HepG2 (cell line): ENCODE results near the gene SRR. TPM values are rescaled to one million over a fixed set of nuclear protein-coding genes. Genes with fewer than 3 reads are reported as not detected.
A peak's percentile ranks its signal among the peaks of the same experiment; 100 is the strongest.

Experiments used
- ARNTL ChIP-seq: sonication (generic); formaldehyde crosslinking; IDR thresholded peaks from 2 replicates; pipeline ENCODE4 v1.4.0; 2020; ENCODE audit warnings: mild to moderate bottlenecking, missing genetic modification reagents
- CREB1 ChIP-seq, 2 experiments: fragments of 450-650 bp in 1 of 2; IDR thresholded peaks; 2 replicates each; pipeline ENCODE4 v1.6.1; 2016 to 2017; ENCODE audit warnings: control low read depth in 1 of 2, mild to moderate bottlenecking in 1 of 2, missing compliant biosample characterization in 1 of 2, missing genetic modification characterization in 1 of 2
- FOSL2 ChIP-seq: sonication (generic); formaldehyde crosslinking; IDR thresholded peaks from 2 replicates; pipeline ENCODE4 v1.4.0; 2020; ENCODE audit warnings: missing genetic modification reagents
- KAT8 ChIP-seq: IDR thresholded peaks from 2 replicates; pipeline ENCODE4 v1.6.1; 2016; ENCODE audit warnings: missing genetic modification reagents, missing compliant biosample characterization
- KDM2A ChIP-seq: sonication (generic); formaldehyde crosslinking; IDR thresholded peaks from 2 replicates; pipeline ENCODE4 v1.4.0; 2020; ENCODE audit warnings: low read depth, missing genetic modification reagents, borderline replicate concordance
- MAFF ChIP-seq: IDR thresholded peaks from 2 replicates; pipeline ENCODE4 v1.6.1; 2011; ENCODE audit warnings: low read depth, low read length, improper control_type of control experiment
- NFRKB ChIP-seq: fragments of 450-650 bp; IDR thresholded peaks from 2 replicates; pipeline ENCODE4 v1.6.1; 2017
- POLR2AphosphoS2 ChIP-seq: IDR thresholded peaks from 2 replicates; pipeline ENCODE4 v1.6.1; 2011; ENCODE audit warnings: low read depth, low read length, improper control_type of control experiment
- SALL1 ChIP-seq: sonication (generic); formaldehyde crosslinking; IDR thresholded peaks from 2 replicates; pipeline ENCODE4 v1.8.0; 2022; ENCODE audit warnings: mild to moderate bottlenecking, missing genetic modification reagents
- ZMAT3 ChIP-seq: sonication (generic); formaldehyde crosslinking; conservative IDR thresholded peaks from 2 replicates; pipeline ENCODE4 v1.7.0; 2021; ENCODE audit warnings: missing genetic modification reagents
- ZNF136 ChIP-seq: sonication (generic); formaldehyde crosslinking; IDR thresholded peaks from 2 replicates; pipeline ENCODE4 v1.8.1; 2022; ENCODE audit warnings: low read depth, mild to moderate bottlenecking, moderate library complexity, missing genetic modification reagents
- ZNF644 ChIP-seq: IDR thresholded peaks from 2 replicates; pipeline ENCODE4 v1.6.1; 2016; ENCODE audit warnings: low read depth
- ZNF772 ChIP-seq: sonication (generic); formaldehyde crosslinking; IDR thresholded peaks from 2 replicates; pipeline ENCODE4 v1.5.0; 2020; ENCODE audit warnings: mild to moderate bottlenecking, missing genetic modification reagents
- ZNF781 ChIP-seq: sonication (generic); formaldehyde crosslinking; IDR thresholded peaks from 2 replicates; pipeline ENCODE4 v1.5.1; 2020; ENCODE audit warnings: borderline replicate concordance, mild to moderate bottlenecking, missing genetic modification reagents; ENCODE audit errors: not compliant biosample characterization
- ZSCAN20 ChIP-seq: sonication (generic); formaldehyde crosslinking; IDR thresholded peaks from 2 replicates; pipeline ENCODE4 v1.4.0; 2020; ENCODE audit warnings: missing genetic modification reagents, mild to moderate bottlenecking, borderline replicate concordance
- polyA plus RNA-seq, 8 experiments: library from polyadenylated mRNA; depleted of rRNA in 3 of 8; stranded (reverse) in 7 of 8; unstranded in 1 of 8; fragments of >200 nt; fragmentation: Illumina TruSeq in 4 of 8; extraction: Trizol in 4 of 8; gene quantifications; 2 replicates each; pipeline versions ENCODE4 v1.2.1 to v1.2.3, GENCODE V29; 2011 to 2016; ENCODE audit warnings: low read depth in 4 of 8, missing spikeins in 1 of 8, mixed read lengths in 1 of 8; ENCODE audit not compliant: insufficient read depth in 1 of 8
- total RNA-seq, 5 experiments: library from RNA; depleted of rRNA; stranded (reverse); fragments of >200 nt; fragmentation: Illumina TruSeq; extraction: Trizol; gene quantifications; 2 replicates each; pipeline ENCODE4 v1.2.3, GENCODE V29; 2016; ENCODE audit warnings: low read depth in 1 of 5
- TF ChIP-seq, protein P1 (sequence below): IDR thresholded peaks from 2 replicates; pipeline ENCODE4 v1.6.1; 2016; ENCODE audit warnings: missing biosample characterization, missing genetic modification reagents, low read depth
- TF ChIP-seq, protein P2 (sequence below): fragments of 450-650 bp; IDR thresholded peaks from 2 replicates; pipeline ENCODE4 v1.6.1; 2017
- TF ChIP-seq, protein P3 (sequence below): sonication (generic); formaldehyde crosslinking; IDR thresholded peaks from 2 replicates; pipeline ENCODE4 v1.8.1; 2023; ENCODE audit warnings: mild to moderate bottlenecking, missing genetic modification reagents
- TF ChIP-seq, protein P4 (sequence below): sonication (generic); formaldehyde crosslinking; IDR thresholded peaks from 2 replicates; pipeline ENCODE4 v1.4.0; 2020; ENCODE audit warnings: mild to moderate bottlenecking, low read depth, missing genetic modification reagents
- TF ChIP-seq, protein P5 (sequence below): sonication (generic); formaldehyde crosslinking; IDR thresholded peaks from 2 replicates; pipeline ENCODE4 v1.4.0; 2020; ENCODE audit warnings: missing genetic modification reagents, borderline replicate concordance

Gene SRR
- total and polyA plus RNA-seq, 2 of the 13 experiments (the other 11 are each of a cell fraction or from before 2014, with no cell fraction given), result 3.6 to 7.8 TPM

DNA sequence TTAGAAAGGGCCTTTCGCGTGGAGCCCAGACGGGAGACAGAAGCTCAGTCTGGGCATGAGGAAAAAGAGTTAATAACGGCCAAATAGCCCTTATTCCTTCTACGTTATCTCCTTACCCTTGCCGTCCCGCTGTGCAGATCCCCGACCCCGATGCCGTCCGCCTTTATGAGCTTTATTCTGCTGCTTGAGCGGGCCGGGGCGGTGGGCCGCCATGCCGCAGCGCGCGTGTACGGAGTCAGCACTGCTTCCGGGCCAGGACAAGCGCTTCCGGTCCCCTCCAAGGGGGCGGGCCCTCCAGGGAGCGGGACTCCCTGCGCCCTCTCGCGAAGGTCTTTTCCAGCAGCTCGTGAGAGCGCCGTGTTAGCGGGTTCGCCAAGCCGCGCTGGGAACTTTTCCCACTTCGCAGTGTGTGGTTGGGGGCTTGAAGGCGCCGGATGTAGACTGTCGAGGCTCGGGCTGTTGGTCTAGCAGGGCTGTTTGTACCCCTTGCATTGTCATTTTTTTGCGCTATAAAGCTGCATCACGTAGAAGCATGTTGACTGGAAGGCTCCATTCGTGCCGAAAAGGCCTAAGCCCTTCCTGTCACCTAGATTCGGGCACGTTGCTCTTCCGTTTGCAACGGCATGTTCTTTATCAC lies 32.6 kb downstream of the SRR start, which contains the start of gene TSR1 (continued):
- TF ChIP-seq, protein P1, sequence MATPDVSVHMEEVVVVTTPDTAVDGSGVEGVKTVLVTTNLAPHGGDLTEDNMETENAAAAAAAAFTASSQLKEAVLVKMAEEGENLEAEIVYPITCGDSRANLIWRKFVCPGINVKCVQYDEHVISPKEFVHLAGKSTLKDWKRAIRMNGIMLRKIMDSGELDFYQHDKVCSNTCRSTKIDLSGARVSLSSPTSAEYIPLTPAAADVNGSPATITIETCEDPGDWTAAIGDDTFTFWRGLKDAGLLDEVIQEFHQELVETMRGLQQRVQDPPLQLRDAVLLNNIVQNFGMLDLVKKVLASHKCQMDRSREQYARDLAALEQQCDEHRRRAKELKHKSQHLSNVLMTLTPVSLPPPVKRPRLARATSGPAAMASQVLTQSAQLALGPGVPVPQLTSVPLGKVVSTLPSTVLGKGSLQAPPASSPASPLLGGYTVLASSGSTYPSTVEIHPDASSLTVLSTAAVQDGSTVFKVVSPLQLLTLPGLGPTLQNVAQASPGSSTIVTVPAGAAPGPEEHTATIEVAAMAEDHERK, result peak; percentile 47; the same call in 1 of the 2 replicates
- TF ChIP-seq NFRKB, result no peak
- TF ChIP-seq, protein P2, sequence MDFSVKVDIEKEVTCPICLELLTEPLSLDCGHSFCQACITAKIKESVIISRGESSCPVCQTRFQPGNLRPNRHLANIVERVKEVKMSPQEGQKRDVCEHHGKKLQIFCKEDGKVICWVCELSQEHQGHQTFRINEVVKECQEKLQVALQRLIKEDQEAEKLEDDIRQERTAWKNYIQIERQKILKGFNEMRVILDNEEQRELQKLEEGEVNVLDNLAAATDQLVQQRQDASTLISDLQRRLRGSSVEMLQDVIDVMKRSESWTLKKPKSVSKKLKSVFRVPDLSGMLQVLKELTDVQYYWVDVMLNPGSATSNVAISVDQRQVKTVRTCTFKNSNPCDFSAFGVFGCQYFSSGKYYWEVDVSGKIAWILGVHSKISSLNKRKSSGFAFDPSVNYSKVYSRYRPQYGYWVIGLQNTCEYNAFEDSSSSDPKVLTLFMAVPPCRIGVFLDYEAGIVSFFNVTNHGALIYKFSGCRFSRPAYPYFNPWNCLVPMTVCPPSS, result no peak
- TF ChIP-seq, protein P3, sequence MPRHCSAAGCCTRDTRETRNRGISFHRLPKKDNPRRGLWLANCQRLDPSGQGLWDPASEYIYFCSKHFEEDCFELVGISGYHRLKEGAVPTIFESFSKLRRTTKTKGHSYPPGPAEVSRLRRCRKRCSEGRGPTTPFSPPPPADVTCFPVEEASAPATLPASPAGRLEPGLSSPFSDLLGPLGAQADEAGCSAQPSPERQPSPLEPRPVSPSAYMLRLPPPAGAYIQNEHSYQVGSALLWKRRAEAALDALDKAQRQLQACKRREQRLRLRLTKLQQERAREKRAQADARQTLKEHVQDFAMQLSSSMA (CRISPR knock-in tag), result peak; percentile 59; the same call in 1 of the 2 replicates
- TF ChIP-seq, protein P4, sequence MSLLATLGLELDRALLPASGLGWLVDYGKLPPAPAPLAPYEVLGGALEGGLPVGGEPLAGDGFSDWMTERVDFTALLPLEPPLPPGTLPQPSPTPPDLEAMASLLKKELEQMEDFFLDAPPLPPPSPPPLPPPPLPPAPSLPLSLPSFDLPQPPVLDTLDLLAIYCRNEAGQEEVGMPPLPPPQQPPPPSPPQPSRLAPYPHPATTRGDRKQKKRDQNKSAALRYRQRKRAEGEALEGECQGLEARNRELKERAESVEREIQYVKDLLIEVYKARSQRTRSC, result 0 out of 2 replicates have a peak, but pooled peaks have one; percentile 75
- TF ChIP-seq ZNF644 (CRISPR knock-in tag), result no peak
- TF ChIP-seq KAT8 (CRISPR knock-in tag), result peak; percentile 96
- TF ChIP-seq, protein P5, sequence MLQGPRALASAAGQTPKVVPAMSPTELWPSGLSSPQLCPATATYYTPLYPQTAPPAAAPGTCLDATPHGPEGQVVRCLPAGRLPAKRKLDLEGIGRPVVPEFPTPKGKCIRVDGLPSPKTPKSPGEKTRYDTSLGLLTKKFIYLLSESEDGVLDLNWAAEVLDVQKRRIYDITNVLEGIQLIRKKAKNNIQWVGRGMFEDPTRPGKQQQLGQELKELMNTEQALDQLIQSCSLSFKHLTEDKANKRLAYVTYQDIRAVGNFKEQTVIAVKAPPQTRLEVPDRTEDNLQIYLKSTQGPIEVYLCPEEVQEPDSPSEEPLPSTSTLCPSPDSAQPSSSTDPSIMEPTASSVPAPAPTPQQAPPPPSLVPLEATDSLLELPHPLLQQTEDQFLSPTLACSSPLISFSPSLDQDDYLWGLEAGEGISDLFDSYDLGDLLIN (CRISPR knock-in tag), result peak; percentile 28; the same call in 1 of the 2 replicates
- TF ChIP-seq ARNTL, result 0 out of 2 replicates have a peak, but pooled peaks have one; percentile 65
- TF ChIP-seq FOSL2 (CRISPR knock-in tag), result peak; percentile 30
- TF ChIP-seq ZSCAN20 (CRISPR knock-in tag), result no peak
- peak; percentile 77; the same call in 1 of the 2 replicates for TF ChIP-seq ZNF772
- peak; percentile 79 for TF ChIP-seq SALL1
- 0 out of 2 replicates have a peak, but pooled peaks have one; percentile 32 for TF ChIP-seq MAFF
- peak; percentile 89; the same call in 1 of the 2 replicates for TF ChIP-seq ZMAT3
- peak; percentile 93 for TF ChIP-seq KDM2A (CRISPR knock-in tag)
- TF ChIP-seq POLR2AphosphoS2, result 0 out of 2 replicates have a peak, but pooled peaks have one; percentile 29
- peak; percentile 43 for TF ChIP-seq CREB1 (IDR thresholded peaks at IDR 0.05)
- peak; percentile 78 for TF ChIP-seq CREB1 (CRISPR knock-in tag; IDR thresholded peaks at IDR 0.05)
- peak; percentile 21 for TF ChIP-seq ZNF781
- 0 out of 2 replicates have a peak, but pooled peaks have one; percentile 13 for TF ChIP-seq ZNF136 (CRISPR knock-in tag)
